Activated naive CD4-positive, alpha-beta T cell treated with anti-CD3 and anti-CD28 coated beads for 36 hours (primary cell): ENCODE measurements around the gene SENP8. TPM values are rescaled to one million over a fixed set of nuclear protein-coding genes. Genes with fewer than 3 reads are reported as not detected.
A peak's percentile ranks its signal among the peaks of the same experiment; 100 is the strongest.
"Not testable (repeated sequence)": the region's sequence is repeated elsewhere in the genome, so short reads cannot be mapped to it uniquely, and the experiment has no call there.

ENCODE experiments used
- CTCF ChIA-PET: fragments of 350-600 bp; sonication (Branson Sonifier 250); formaldehyde crosslinking; loops from one replicate; lab custom pipeline; 2021; ENCODE audit warnings: antibody characterized with exemption; lab: Charles Lee
- DNase-seq: peaks from one replicate; pipeline ENCODE4 v3.0.0-alpha.2; 2020
- H3K27ac Mint-ChIP-seq: one replicate; pipeline ENCODE4 v1.8.0; 2021; ENCODE audit warnings: mild to moderate bottlenecking, mixed read lengths
- H3K27me3 Mint-ChIP-seq: one replicate; pipeline ENCODE4 v1.8.0; 2021; ENCODE audit warnings: low read depth, mixed read lengths
- H3K36me3 Mint-ChIP-seq: one replicate; pipeline ENCODE4 v1.8.0; 2021; ENCODE audit warnings: low read depth, mixed read lengths
- H3K4me1 Mint-ChIP-seq: one replicate; pipeline ENCODE4 v1.8.0; 2021; ENCODE audit warnings: low read depth, mixed read lengths
- H3K4me3 Mint-ChIP-seq: one replicate; pipeline ENCODE4 v1.8.0; 2021; ENCODE audit warnings: mild to moderate bottlenecking, moderate library complexity, mixed read lengths
- H3K9me3 Mint-ChIP-seq: one replicate; pipeline ENCODE4 v1.8.0; 2021; ENCODE audit warnings: mixed read lengths
- intact Hi-C: fragments of 100-400 bp; cut with micrococcal nuclease; formaldehyde crosslinking; loops from one replicate; pipeline ENCODE4 v1.15.1; 2023
- total RNA-seq, 2 experiments: library from RNA; stranded (reverse); gene quantifications; one replicate each; pipeline ENCODE4 v1.2.3, GENCODE V29; 2021

The SENP8 gene
- total RNA-seq = 1 to 10 TPM; 2.0 TPM

DNA sequence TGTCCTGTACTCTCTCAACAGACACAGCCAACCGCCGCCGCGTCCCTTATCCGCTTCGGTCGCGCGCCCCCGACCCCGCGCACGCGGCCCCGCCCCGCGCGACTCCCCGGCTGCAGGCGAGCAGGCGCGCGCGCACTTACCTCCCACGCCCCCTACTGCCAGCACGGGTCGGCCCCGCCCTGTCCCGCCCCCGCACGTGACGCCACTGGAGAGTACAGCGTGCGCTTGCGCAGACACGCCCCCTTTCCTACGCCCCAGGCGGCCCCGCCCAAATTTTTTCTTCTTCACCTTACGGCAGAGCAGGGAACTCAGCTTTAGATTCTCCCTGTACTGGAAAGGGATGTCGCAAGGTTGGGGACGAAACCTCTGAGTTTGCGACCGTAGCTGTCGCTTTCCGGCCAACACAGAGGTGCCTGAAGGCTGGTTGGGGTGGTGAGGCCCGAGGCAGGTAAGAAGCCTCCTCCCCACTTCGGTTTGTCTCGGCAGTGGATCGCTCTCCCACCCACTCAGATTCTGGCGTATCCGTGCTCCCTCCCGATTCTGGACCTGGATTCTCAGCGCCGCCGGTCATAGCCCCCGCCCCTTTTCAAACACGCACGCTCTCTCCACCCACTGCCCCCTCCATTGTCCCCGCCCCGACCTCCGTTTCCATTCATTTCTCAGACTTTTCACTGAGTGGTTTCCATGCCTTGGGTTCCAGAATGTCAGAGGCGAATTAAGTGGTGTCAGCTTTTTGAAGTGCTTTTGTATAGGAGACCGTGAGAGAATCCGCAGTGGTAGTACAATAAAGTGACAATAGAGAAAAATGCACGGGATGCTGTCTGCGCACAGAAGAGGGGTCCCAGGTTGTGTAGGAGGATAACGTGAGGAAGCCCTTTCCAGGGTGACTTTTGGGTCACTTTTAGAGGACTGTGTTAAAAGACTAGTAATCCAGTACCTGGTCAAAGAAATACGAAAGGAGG is at the start of gene SENP8, which contains the start of gene MYO9A:
SENP8 (plus strand) TSS at position 387 of the 962 bp plus-strand sequence. CDS start 21,221 bp downstream, outside the sequence.
MYO9A (minus strand) TSS at position 134 of the 962 bp plus-strand sequence. CDS start 71,587 bp downstream, outside the sequence.
- peak; percentile 99 for DNase-seq
- Mint-ChIP-seq H3K36me3 (no peaks in the 10 kb centered on the region), H3K27ac (peak within 1 kb of the TSS; percentile 97), H3K4me1 (peaks cover 29% of the 10 kb centered on the region), H3K27me3 (no peaks in the 10 kb centered on the region), H3K4me3 (peak within 1 kb of the TSS; percentile 95), H3K9me3 (no peaks in the 10 kb centered on the region)
- intact Hi-C loops = loop anchor here (1.0 to 10.0 kb wide), 6 partner anchors 110 to 1517 kb away; partner anchors contain the start of genes HEXA, NPTN and PARP6
- CTCF ChIA-PET = interaction anchor here (0.6 kb wide), 2 partner anchors 165 to 394 kb away, joined by 3 to 4 read pairs; no protein-coding TSS in a partner anchor

- H3K36me3 Mint-ChIP-seq = no peaks in the 10 kb centered on the region
- H3K4me3 Mint-ChIP-seq = no peak overlapping the region
- H3K9me3 Mint-ChIP-seq = peaks cover 1% of the 10 kb centered on the region
- DNase-seq = no peak
- no peak overlapping the region for H3K27ac Mint-ChIP-seq
- peaks cover 2% of the 10 kb centered on the region for H3K4me1 Mint-ChIP-seq
- CTCF ChIA-PET = no interaction called here
- H3K27me3 Mint-ChIP-seq = no peaks in the 10 kb centered on the region
- intact Hi-C loops = no loop called here
These were observed 49.3 kb upstream of the SENP8 start for GRCh38 chr15:72068856-72069255.

DNA sequence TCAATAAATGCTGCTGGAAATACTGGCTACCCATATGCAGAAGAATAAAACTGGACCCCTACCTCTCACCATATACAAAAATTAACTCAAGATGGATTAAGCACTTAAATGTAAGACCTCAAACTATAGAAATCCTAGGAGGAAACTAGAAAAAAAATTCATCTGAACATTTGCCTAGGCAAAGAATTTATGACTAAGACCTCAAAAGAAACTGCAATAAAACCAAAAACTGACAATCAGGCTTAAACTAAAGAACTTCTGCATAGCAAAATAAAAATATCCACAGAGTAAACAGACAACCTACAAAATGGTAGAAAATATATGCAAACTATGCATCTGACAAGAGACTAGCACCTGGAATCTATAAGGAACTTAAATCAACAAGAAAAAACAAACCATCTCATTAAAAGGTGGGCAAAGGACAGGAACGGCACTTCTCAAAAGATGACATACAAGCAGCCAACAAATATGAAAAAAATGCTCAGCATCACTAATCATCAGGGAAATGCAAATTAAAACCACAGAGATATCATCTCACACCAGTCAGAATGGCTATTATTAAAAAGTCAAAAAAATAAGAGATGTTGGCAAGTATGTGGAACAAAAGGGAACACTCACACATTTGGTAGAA is 47.3 kb upstream of the SENP8 start:
- no peak overlapping the region for H3K27ac Mint-ChIP-seq
- CTCF ChIA-PET = interaction anchor here (0.7 kb wide), 1 partner anchor 76 kb away, joined by 3 read pairs; no protein-coding TSS in a partner anchor
- no peaks in the 10 kb centered on the region for H3K36me3 Mint-ChIP-seq
- no peaks in the 10 kb centered on the region for H3K27me3 Mint-ChIP-seq
- H3K9me3 Mint-ChIP-seq = no peaks in the 10 kb centered on the region
- intact Hi-C loops = no loop called here
- peaks cover 2% of the 10 kb centered on the region for H3K4me1 Mint-ChIP-seq
- no peak for DNase-seq
- no peak overlapping the region for H3K4me3 Mint-ChIP-seq

DNA sequence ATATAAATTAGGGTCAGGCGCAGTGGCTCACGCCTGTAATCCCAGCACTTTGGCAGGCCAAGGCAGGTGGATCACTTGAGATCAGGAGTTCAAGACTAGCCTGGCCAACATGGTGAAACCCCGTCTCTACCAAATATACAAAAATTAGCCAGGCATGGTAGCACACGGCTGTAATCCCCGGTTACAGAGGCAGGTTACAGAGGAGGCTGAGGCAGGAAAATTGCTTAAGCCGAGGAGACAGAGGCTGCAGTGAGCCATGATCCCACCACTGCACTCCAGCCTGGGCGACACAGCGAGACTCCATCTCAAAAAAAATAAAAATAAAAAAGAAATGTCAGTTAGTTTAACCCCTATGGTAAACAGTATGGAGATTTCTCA is 46.8 kb upstream of the SENP8 start:
- H3K36me3 Mint-ChIP-seq, H3K9me3 Mint-ChIP-seq, H3K27ac Mint-ChIP-seq, H3K4me1 Mint-ChIP-seq, DNase-seq, CTCF ChIA-PET, H3K27me3 Mint-ChIP-seq, intact Hi-C loops, H3K4me3 Mint-ChIP-seq: not testable (repeated sequence)

DNA sequence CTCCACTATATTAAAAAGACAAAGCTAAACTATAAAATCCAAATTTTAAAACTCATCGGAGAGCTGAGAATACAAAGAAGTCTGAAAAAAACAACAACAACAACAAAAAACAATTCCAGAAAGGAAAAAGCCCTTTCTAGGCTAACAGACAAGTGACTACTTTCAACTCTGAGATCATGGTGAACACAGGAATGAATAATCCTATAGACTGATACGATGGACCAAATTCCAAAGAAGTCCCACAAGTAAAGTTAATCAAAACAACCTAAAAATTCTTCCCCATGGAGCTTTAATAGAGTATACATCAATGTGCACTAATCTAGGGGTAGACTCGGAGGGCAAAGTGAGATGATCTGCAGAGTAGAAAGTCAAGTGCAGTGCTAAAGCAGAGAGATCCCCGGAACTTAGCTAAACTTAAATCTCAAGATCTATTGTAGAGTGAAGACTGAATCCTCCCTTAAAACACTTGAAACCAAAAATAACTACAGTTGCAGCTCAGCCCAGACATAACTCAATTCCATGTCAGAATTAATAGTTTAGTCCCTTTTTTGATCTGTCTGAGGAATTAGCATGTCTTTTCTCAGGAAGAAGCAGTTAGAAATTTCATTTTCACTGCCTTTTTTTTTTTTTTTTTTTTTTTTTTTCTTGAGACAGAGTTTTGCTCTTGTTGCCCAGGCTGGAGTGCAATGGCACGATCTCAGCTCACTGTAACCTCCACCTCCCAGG is 43.7 kb upstream of the SENP8 start:
- no peak for DNase-seq
- H3K36me3 Mint-ChIP-seq = peaks cover 5% of the 10 kb centered on the region
- H3K9me3 Mint-ChIP-seq = no peaks in the 10 kb centered on the region
- H3K27me3 Mint-ChIP-seq = no peaks in the 10 kb centered on the region
- H3K4me3 Mint-ChIP-seq = no peak overlapping the region
- CTCF ChIA-PET = interaction anchor here (0.7 kb wide), 1 partner anchor 81 kb away, joined by 3 read pairs; no protein-coding TSS in a partner anchor
- H3K4me1 Mint-ChIP-seq = peaks cover 8% of the 10 kb centered on the region
- H3K27ac Mint-ChIP-seq = no peak overlapping the region
- intact Hi-C loops = no loop called here

- H3K27ac Mint-ChIP-seq = no peak overlapping the region
- peaks cover 5% of the 10 kb centered on the region for H3K36me3 Mint-ChIP-seq
- no peak for DNase-seq
- no peak overlapping the region for H3K4me3 Mint-ChIP-seq
- H3K9me3 Mint-ChIP-seq = no peaks in the 10 kb centered on the region
- H3K27me3 Mint-ChIP-seq = no peaks in the 10 kb centered on the region
- H3K4me1 Mint-ChIP-seq = peaks cover 8% of the 10 kb centered on the region
- intact Hi-C loops = no loop called here
- CTCF ChIA-PET = interaction anchor here (1.1 kb wide), 1 partner anchor 14 kb away, joined by 3 read pairs; no protein-coding TSS in a partner anchor
These were observed 40.3 kb upstream of the SENP8 start for GRCh38 chr15:72077950-72078349.

DNA sequence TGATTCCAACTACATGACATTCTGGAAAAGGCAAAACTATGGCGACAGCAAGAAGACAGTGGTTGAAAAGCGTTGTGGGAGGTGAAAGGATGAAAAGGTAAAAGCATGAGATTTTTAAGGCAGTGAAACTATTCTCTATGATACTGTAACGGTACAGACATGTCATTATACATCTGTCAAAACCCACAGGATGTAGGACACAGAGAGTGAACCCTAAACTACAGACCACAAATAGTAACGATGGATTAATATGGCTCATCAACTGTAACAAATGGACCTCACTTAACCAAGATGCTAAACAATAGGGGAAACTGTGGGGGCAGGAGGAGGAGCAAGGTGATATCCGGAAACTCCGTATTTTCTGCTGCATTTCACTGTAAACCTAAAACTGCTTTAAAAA is 39.3 kb upstream of the SENP8 start:
- no peak overlapping the region for H3K4me3 Mint-ChIP-seq
- H3K36me3 Mint-ChIP-seq = peaks cover 5% of the 10 kb centered on the region
- CTCF ChIA-PET = interaction anchor here (1.1 kb wide), 1 partner anchor 14 kb away, joined by 3 read pairs; no protein-coding TSS in a partner anchor
- no peak overlapping the region for H3K27ac Mint-ChIP-seq
- DNase-seq = no peak
- no peaks in the 10 kb centered on the region for H3K27me3 Mint-ChIP-seq
- H3K4me1 Mint-ChIP-seq = peaks cover 8% of the 10 kb centered on the region
- intact Hi-C loops = no loop called here
- H3K9me3 Mint-ChIP-seq = peaks cover 5% of the 10 kb centered on the region

DNA sequence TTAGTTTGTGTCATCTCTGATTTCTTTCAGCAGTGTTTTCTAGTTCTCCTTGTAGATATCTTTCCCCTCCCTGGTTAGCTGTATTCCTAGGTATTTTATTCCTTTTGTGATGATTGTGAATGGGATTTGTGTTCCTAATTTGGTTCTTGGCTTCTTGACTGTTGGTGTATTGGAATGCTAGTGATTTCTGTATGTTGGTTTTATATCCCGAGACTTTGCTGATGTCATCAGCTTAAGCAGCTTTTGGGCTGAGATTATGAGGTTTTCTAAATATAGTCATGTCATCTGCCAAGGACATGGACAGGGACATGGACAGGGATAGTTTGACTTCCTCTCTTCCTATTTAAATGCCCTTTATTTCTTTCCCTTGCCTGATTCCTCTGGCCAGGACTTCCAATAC is 36.0 kb upstream of the SENP8 start:
- no peak overlapping the region for H3K27ac Mint-ChIP-seq
- intact Hi-C loops = no loop called here
- CTCF ChIA-PET = no interaction called here

DNA sequence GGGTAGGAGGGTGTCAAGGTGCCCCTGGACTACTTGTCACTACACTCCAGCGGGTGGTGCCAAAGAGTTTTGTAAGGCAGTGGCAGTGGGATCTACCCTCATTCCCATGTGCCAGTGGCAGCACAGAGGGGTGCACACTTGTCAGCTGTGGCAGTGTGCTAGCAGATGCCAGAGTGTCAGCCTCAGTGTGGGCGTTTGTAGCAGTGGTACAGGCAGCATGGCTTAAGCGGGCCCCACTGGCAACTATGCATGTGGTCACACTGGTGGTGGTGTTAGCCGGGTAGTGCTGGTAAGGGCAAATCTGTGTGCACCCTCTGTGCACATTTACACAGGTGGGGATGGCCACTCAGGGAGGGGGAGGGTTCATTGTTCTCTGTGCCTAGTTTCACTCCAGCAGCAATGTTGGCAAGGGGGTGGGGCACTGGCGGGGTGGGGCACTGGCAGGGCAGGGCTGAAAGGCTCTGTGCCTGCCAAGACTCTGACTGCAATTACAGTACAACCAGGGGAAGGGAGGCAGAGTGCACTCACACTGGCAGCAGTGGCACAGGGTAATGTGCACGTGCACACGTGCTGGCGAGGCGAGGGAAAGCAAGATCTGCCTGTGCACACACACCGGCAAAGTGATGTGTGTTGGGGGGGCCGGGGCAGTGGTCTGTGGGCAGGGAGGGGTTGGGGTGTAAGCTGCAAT is 32.0 kb upstream of the SENP8 start:
- no peaks in the 10 kb centered on the region for H3K27me3 Mint-ChIP-seq
- intact Hi-C loops = no loop called here
- no peak overlapping the region for H3K27ac Mint-ChIP-seq
- H3K36me3 Mint-ChIP-seq = peaks cover 17% of the 10 kb centered on the region
- no peak overlapping the region for H3K4me3 Mint-ChIP-seq
- no peaks in the 10 kb centered on the region for H3K4me1 Mint-ChIP-seq
- H3K9me3 Mint-ChIP-seq = peaks cover 13% of the 10 kb centered on the region
- DNase-seq = no peak
- CTCF ChIA-PET = no interaction called here

More for the DNA sequence above, 36.0 kb upstream of the SENP8 start:
- peaks cover 13% of the 10 kb centered on the region for H3K9me3 Mint-ChIP-seq
- no peak overlapping the region for H3K4me3 Mint-ChIP-seq
- peaks cover 12% of the 10 kb centered on the region for H3K36me3 Mint-ChIP-seq
- DNase-seq = no peak
- H3K4me1 Mint-ChIP-seq = peaks cover 8% of the 10 kb centered on the region
- H3K27me3 Mint-ChIP-seq = no peaks in the 10 kb centered on the region

DNA sequence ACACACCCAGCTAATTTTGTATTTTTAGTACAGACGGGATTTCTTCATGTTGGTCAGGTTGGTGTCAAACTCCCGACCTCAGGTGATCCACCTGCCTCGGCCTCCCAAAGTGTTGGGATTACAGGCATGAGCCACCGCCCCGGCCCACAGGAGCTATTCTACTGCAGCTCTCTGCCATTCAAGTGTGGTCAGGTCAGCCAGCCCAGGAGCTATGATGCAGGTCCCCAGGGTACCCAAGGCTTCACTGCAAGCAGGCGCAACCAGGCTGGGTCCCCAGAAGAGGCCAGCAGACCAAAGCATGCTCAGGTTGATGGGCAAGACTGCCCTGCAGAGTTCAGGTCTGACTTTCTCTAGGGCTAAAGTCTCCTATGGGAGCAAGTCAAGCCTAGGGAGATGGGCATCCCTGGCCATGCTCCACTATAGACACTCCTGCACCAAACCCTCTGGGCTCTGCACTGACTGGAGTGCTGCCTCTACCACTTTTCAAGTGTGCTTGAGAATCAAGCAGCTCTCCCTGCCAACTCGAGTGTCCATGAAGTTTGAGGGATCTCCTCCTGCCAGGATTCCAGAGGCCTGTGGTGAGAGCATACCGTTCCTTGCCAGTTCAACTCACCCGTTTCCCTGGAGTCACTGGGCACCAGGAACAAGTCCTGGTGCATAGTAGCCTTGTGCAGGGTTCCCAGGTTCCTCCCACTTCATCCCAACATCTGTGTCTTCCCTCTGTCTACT is 31.1 kb upstream of the SENP8 start:
- Mint-ChIP-seq H3K4me3 (no peak overlapping the region), H3K27me3 (no peaks in the 10 kb centered on the region), H3K36me3 (peaks cover 17% of the 10 kb centered on the region), H3K9me3 (peaks cover 13% of the 10 kb centered on the region), H3K27ac (no peak overlapping the region), H3K4me1 (no peaks in the 10 kb centered on the region)
- intact Hi-C loops = no loop called here
- CTCF ChIA-PET = no interaction called here
- no peak for DNase-seq

DNA sequence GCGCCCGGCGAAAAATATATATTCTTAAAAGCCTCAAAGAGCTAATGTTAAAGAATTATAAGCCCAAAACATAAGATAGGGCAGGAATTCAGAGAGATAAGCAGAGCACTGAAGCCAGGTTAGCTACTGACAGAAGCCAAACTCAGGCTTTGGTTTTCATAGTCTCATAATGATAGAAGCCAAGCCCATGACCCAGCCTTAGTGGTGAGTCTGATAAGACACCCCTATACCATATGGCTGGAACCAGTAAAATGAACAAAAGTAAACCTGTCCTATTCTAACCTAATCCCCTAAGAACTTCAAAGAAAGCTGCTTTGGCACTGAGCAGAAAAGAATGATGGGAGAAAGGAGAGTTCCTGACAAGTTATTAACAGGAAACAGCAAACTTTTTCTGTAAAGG is 26.2 kb upstream of the SENP8 start:
- H3K4me3 Mint-ChIP-seq = no peak overlapping the region
- CTCF ChIA-PET = interaction anchor here (0.8 kb wide), 1 partner anchor 13 kb away, joined by 3 read pairs; no protein-coding TSS in a partner anchor
- intact Hi-C loops = no loop called here
- H3K27ac Mint-ChIP-seq = no peak overlapping the region
- H3K27me3 Mint-ChIP-seq = no peaks in the 10 kb centered on the region
- no peak for DNase-seq
- no peaks in the 10 kb centered on the region for H3K9me3 Mint-ChIP-seq
- H3K4me1 Mint-ChIP-seq = peaks cover 2% of the 10 kb centered on the region
- peaks cover 7% of the 10 kb centered on the region for H3K36me3 Mint-ChIP-seq
